Heart left ventricle (tissue), 16 donors: Measurements from ENCODE around the gene CHRNB4. TPM values are rescaled to one million over a fixed set of nuclear protein-coding genes. Genes with fewer than 3 reads are reported as not detected.

Experiments
- ATAC-seq, 4 donors: fragments of 200-7000 bp; cut with Tn5 transposase; one replicate each; pipeline ENCODE4 v1.9.1; 2020 to 2022; ENCODE audit warnings: moderate library complexity in 4 of 4, mild to moderate bottlenecking in 3 of 4, moderate number of reproducible peaks in 1 of 4
- DNase-seq, 5 donors: peaks; one replicate each; pipeline ENCODE4 v3.0.0-alpha.2; 2020
- H3K27ac ChIP-seq, 12 donors: fragments of 200-600 bp; sonication (generic) in 4 of 12; one replicate each; pipeline versions ENCODE4 v1.5.0 to v1.8.0; 2016 to 2022; ENCODE audit warnings: mild to moderate bottlenecking in 2 of 12
- H3K27me3 ChIP-seq, 9 donors: fragments of 200-600 bp; sonication (generic) in 2 of 9; one replicate each; pipeline versions ENCODE4 v1.5.1 to v1.8.0; 2016 to 2022; ENCODE audit warnings: mild to moderate bottlenecking in 3 of 9
- H3K36me3 ChIP-seq, 9 donors: fragments of 200-600 bp; sonication (generic) in 2 of 9; one replicate each; pipeline versions ENCODE4 v1.5.0 to v1.8.0; 2018 to 2022; ENCODE audit warnings: mild to moderate bottlenecking in 2 of 9
- H3K4me1 ChIP-seq, 12 donors: fragments of 200-600 bp; sonication (generic) in 4 of 12; one replicate each; pipeline versions ENCODE4 v1.5.0 to v1.8.0; 2016 to 2022; ENCODE audit warnings: mild to moderate bottlenecking in 3 of 12
- H3K4me3 ChIP-seq, 12 donors: fragments of 200-600 bp; sonication (generic) in 4 of 12; one replicate each; pipeline versions ENCODE4 v1.5.0 to v1.8.0; 2017 to 2022; ENCODE audit warnings: mild to moderate bottlenecking in 9 of 12, moderate library complexity in 4 of 12
- H3K9me3 ChIP-seq, 12 donors: fragments of 200-600 bp; sonication (generic) in 4 of 12; one replicate each; pipeline versions ENCODE4 v1.5.0 to v1.8.0; 2016 to 2022; ENCODE audit warnings: mild to moderate bottlenecking in 1 of 12
- POLR2A ChIP-seq, 2 donors: fragments of 450-650 bp; IDR thresholded peaks; one replicate each; pipeline ENCODE4 v1.6.1; 2017; ENCODE audit warnings: antibody characterized with exemption in 2 of 2, mild to moderate bottlenecking in 2 of 2, moderate library complexity in 2 of 2
- WGBS, 4 donors: extraction: QIAGEN DNeasy Blood & Tissue Kit in 2 of 4; methylation state at CpG; one replicate each; pipeline versions ENCODE4 v1.1.5 to v1.1.7; 2013 to 2018; 5-methylcytosine and 5-hydroxymethylcytosine counted together
- intact Hi-C, 10 donors: fragments of 100-400 bp; cut with DNase I; formaldehyde crosslinking; loops; one replicate each; pipeline versions ENCODE4 v1.11.1 to v1.14.2; 2022
- polyA plus RNA-seq, 2 donors: library from polyadenylated mRNA; stranded (reverse); fragments of 200-250 nt; gene quantifications; one replicate each; pipeline ENCODE4 v1.2.3, GENCODE V29; 2013
- total RNA-seq, 9 donors: library from RNA; depleted of rRNA in 2 of 9; stranded (reverse); fragments of >200 nt in 2 of 9; fragmentation: NEBNext Ultra II Directional in 3 of 9; extraction: Animal tissue kit (Norgen Biotek cat#: 25700) in 3 of 9; gene quantifications; one replicate each; pipeline versions ENCODE4 v1.1.0 to v1.2.4, GENCODE V29; 2016 to 2023
- TF ChIP-seq, protein P1 (sequence below), 12 donors: fragments of 200-600 bp; sonication (generic) in 4 of 12; IDR thresholded peaks; one replicate each; pipeline versions ENCODE4 v1.5.0 to v1.8.0; 2018 to 2022; ENCODE audit warnings: antibody characterized with exemption in 12 of 12, mild to moderate bottlenecking in 5 of 12
- donor health status: ischemic (EF 13 %, LVEDD 7.1; RV severe dilation, severe dysfunction).
- donor health status: healthy with polysubstance abuse.
- donor health status: DM: no; HTN: yes; CAD: no.
- donor health status: DM: no; HTN: no; CAD: no.
- donor health status: ischemic (EF 25% LVEDD 6.9; RV normal size, moderate dysfunction).
- donor health status: ischemic (EF 25% LVEDD 5.7; RV mildly dilated, moderate dysfunction).
- donor health status: healthy.
- donor health status: DM: yes; HTN: yes; CAD: no.
- donor health status: ischemic (EF 35%, LVEDD 5.7; RV mildly dilated, moderate dysfunction).
- donor health status: nonischemic (EF 11% LVEDD 7.7; RV severe dilation, severe dysfunction).
- donor health status: DM: yes; HTN: yes; CAD: no.
- donor health status: PGD.
- donor health status: ischemic (EF 29% LVEDD 5.4; RV normal size, mild dysfunction).
- donor health status: nonischemic (EF 23%, LVEDD 6.1; RV moderate dilation, normal function).

Gene CHRNB4
- total and polyA plus RNA-seq, 11 donors, result 0.21 TPM; not detected in 10

DNA sequence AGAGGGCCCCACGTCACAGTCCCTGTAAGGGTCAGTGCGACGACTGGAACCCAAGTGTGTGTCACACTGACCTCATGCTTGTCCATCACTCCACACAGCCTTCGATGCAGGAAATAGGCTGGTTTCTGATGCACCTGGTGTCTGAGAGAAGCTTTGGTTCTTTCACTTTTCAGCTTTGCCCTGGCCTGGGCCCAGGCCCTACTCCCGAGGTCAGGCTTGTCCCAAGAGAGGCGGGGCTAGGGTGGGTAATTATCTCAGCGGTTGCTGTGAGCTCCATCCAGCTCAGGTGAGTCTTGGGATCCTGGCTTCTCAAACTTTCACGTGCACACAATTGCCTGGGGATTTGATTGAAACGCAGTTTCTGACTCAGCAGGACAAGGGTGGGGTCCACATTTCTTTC lies 19.6 kb upstream of the CHRNB4 start:
- ATAC-seq (no peak), DNase-seq (no peak)
- WGBS, 4 donors, result 75 to 81% (median 79%) methylated on average over 9 of the region's 9 CpGs
- Histone ChIP-seq H3K27me3 (no peaks in the 10 kb centered on the region), H3K4me1 (no peaks in the 10 kb centered on the region), H3K27ac (no peak overlapping the region), H3K9me3 (no peaks in the 10 kb centered on the region), H3K36me3 (no peaks in the 10 kb centered on the region), H3K4me3 (no peak overlapping the region)
- no peak for TF ChIP-seq POLR2A (IDR thresholded peaks at IDR 0.05)
- TF ChIP-seq, protein P1, sequence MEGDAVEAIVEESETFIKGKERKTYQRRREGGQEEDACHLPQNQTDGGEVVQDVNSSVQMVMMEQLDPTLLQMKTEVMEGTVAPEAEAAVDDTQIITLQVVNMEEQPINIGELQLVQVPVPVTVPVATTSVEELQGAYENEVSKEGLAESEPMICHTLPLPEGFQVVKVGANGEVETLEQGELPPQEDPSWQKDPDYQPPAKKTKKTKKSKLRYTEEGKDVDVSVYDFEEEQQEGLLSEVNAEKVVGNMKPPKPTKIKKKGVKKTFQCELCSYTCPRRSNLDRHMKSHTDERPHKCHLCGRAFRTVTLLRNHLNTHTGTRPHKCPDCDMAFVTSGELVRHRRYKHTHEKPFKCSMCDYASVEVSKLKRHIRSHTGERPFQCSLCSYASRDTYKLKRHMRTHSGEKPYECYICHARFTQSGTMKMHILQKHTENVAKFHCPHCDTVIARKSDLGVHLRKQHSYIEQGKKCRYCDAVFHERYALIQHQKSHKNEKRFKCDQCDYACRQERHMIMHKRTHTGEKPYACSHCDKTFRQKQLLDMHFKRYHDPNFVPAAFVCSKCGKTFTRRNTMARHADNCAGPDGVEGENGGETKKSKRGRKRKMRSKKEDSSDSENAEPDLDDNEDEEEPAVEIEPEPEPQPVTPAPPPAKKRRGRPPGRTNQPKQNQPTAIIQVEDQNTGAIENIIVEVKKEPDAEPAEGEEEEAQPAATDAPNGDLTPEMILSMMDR (IDR thresholded peaks at IDR 0.05), result no peak
- intact Hi-C loops, result no loop called here

DNA sequence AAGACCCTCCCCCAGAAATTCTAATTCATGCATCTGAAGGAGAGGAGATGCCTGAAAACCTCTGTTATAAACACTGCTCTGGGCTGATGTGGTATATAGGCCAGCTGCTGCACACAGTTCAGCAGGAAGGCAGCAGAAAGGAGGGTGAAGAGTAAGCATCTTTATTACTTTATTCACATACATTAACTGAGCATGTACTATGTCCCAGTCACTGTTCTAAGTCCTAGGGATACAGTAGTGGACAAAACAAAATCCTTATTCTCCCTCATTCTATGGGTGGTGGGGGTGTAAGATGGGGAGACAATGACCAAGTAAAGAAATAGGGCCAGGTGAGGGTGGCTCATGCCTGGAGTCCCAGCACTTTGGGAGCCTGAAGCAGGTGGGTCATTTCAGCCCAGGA lies 17.8 kb upstream of the CHRNB4 start:
- Histone ChIP-seq H3K36me3 (no peaks in the 10 kb centered on the region), H3K4me1 (no peaks in the 10 kb centered on the region), H3K27ac (no peak overlapping the region), H3K4me3 (no peak overlapping the region), H3K9me3 (no peaks in the 10 kb centered on the region), H3K27me3 (no peaks in the 10 kb centered on the region)
- intact Hi-C loops, result no loop called here
- no peak for TF ChIP-seq POLR2A (IDR thresholded peaks at IDR 0.05)
- TF ChIP-seq, protein P1 (IDR thresholded peaks at IDR 0.05), result no peak
- DNase-seq, result no peak
- ATAC-seq, result no peak

GRCh38 chr15:78654272-78654671 lies 13.3 kb upstream of the CHRNB4 start:
- WGBS, 4 donors, result 52 to 92% (median 83%) methylated on average over 4 of the region's 4 CpGs
- ATAC-seq (no peak), DNase-seq (no peak)
- Histone ChIP-seq H3K4me1 (peaks cover 0 to 6% (median 0%) of the 10 kb centered on the region in 12 donors), H3K4me3 (no peak overlapping the region), H3K9me3 (no peaks in the 10 kb centered on the region), H3K27me3 (no peaks in the 10 kb centered on the region), H3K27ac (no peak overlapping the region), H3K36me3 (no peaks in the 10 kb centered on the region)
- TF ChIP-seq POLR2A (IDR thresholded peaks at IDR 0.05), result no peak
- TF ChIP-seq, protein P1 (IDR thresholded peaks at IDR 0.05), result no peak
- intact Hi-C loops, result no loop called here

DNA sequence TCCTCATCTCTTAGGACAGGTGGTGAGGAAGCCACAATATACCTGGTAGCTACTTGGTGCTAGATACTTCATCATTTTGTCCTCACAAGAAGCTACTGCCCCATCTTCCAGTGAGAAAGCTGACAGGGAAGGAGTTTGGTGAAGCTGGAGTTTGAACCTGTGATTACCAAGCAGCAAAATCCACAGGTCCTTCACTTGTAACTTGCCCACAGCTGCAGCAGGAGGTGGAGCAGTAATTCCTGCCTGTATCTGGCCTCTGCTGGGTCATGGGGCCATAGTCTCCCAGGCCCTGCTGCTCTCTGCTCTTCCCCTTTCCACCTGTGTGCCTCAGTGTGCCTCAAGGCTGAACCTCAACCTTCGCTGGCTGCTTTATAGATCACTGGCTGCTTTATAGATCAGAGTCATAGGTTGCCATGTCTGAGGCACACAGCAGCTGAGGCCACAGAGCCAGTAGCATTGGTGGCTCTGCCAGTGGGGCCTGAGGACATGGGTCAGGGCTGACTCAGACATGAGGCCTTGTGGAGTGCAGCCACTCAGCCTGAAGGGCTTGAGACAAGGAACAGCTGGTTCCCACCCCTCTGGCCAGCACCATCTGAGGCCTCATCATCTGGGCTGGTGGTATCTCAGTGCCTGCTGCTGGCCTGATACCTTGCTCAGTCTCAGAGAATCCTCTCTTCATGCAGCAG lies 11.1 kb upstream of the CHRNB4 start:
- no peaks in the 10 kb centered on the region for H3K36me3 ChIP-seq
- no peak overlapping the region for H3K27ac ChIP-seq
- no peak overlapping the region for H3K4me3 ChIP-seq
- ATAC-seq, result no peak
- H3K27me3 ChIP-seq, result no peaks in the 10 kb centered on the region
- 92 to 100% (median 99%) methylated on average over 1 of the region's 1 CpG for WGBS, 4 donors
- intact Hi-C loops, result no loop called here
- DNase-seq, result no peak
- peaks cover 0 to 6% (median 0%) of the 10 kb centered on the region in 12 donors for H3K4me1 ChIP-seq
- TF ChIP-seq, protein P1 (IDR thresholded peaks at IDR 0.05), result no peak
- TF ChIP-seq POLR2A (IDR thresholded peaks at IDR 0.05), result no peak
- no peaks in the 10 kb centered on the region for H3K9me3 ChIP-seq
